Measurements from ENCODE around the gene DYNLT2B.

Gene DYNLT2B

DNA sequence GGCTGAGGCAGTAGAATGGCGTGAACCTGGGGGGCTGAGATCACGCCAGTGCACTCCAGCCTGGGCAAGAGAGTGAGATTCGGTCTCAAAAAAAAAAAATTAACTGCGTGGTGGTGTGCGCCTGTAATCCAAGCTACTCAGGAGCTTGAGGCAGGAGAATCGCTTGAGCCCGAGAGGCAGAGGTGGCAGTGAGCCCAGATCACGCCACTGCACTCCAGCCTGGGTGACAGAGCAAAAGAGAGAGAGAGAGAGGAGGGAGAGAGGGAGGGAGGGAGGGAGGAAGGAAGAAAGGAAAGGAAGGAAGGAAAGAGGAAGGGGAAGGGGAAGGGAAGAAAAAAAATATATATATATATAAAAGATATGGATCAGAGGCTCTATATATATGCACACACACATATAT, 14.1 kb upstream of the DYNLT2B start:
- peaks cover 0 to 3% of the 10 kb centered on the region in 2 donors for H3K9me3 ChIP-seq (replicated peaks in 1 of 2; ENCODE audit: control insufficient read depth in 2 of 2, insufficient read depth in 1 of 2, low read depth in 1 of 2, low read length in 2 of 2)
- no peak overlapping the region for H2BK15ac ChIP-seq (ENCODE audit: low read length)
- H2BK120ac ChIP-seq (ENCODE audit: low read depth, low read length): no peak overlapping the region
- H3K36me3 ChIP-seq (replicated peaks in 1 of 2; ENCODE audit: control insufficient read depth in 2 of 2, insufficient read depth in 2 of 2, low read length in 2 of 2): no peaks in the 10 kb centered on the region
- H3K9ac ChIP-seq (ENCODE audit: low read depth, low read length, poor library complexity): no peak overlapping the region
- no peak overlapping the region for H2BK5ac ChIP-seq (ENCODE audit: low read length)
- no peak overlapping the region for H2AK5ac ChIP-seq (ENCODE audit: low read depth, low read length)
- no peak overlapping the region for H2AFZ ChIP-seq (ENCODE audit: low read length)
- no peaks in the 10 kb centered on the region for H3K27me3 ChIP-seq (ENCODE audit: control insufficient read depth in 3 of 3, insufficient read depth in 3 of 3, low read depth in 1 of 3, low read length in 3 of 3)
- no peak overlapping the region for H3K14ac ChIP-seq (ENCODE audit: low read length)
- no peak overlapping the region for H4K8ac ChIP-seq (ENCODE audit: low read depth, low read length)
- H3K18ac ChIP-seq (ENCODE audit: low read length): no peak overlapping the region
- H2BK12ac ChIP-seq (ENCODE audit: low read length): no peak overlapping the region
- WGBS, 2 donors (ENCODE audit: extremely low coverage in 2 of 2, insufficient read length in 2 of 2, insufficient replicate concordance in 1 of 2): no CpG with 5 or more reads among the region's 8 CpGs
- DNase-seq (ENCODE audit: low spot score): no peak
- H3K27ac ChIP-seq (replicated peaks; ENCODE audit: low read length): no peak overlapping the region
- H3K23ac ChIP-seq (ENCODE audit: low read depth, low read length, poor library complexity): no peak overlapping the region
- H3K4me1 ChIP-seq (ENCODE audit: control insufficient read depth in 2 of 2, insufficient read depth in 1 of 2, low read depth in 1 of 2, low read length in 2 of 2): peaks cover 3 to 4% of the 10 kb centered on the region in 2 donors
- H3K4ac ChIP-seq (ENCODE audit: low read length): no peak overlapping the region
- no peaks in the 10 kb centered on the region for H3K79me1 ChIP-seq (ENCODE audit: low read depth, low read length)
- no peak overlapping the region for H4K91ac ChIP-seq (ENCODE audit: low read depth, low read length, poor library complexity)
- no peak overlapping the region for H3K4me2 ChIP-seq (ENCODE audit: insufficient read depth, low read length, poor library complexity, severe bottlenecking)
- no peak overlapping the region for H3K4me3 ChIP-seq (ENCODE audit: low read length in 2 of 2)

DNA sequence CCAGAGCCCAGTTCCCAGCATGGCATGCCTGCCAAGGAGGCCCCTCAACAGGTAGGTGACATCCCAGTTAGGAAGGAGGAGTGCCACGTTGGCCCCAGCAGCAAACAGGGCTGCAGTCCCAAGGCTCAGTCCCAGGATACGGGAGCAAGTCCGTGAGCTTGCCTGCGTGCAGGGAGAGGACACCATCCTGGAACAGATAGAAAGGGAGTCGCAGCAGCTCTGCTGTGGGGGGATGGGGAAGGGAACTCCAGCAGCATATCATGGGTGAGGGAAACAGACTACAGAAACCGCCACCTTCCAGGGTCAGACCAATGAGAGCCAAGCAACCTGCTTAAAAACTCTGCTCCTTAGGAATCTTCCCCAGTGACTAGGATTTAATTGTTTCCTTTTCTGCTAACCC, 9.4 kb upstream of the DYNLT2B start:
- no peaks in the 10 kb centered on the region for H3K9me3 ChIP-seq (replicated peaks in 1 of 2; ENCODE audit: control insufficient read depth in 2 of 2, insufficient read depth in 1 of 2, low read depth in 1 of 2, low read length in 2 of 2)
- H3K9ac ChIP-seq (ENCODE audit: low read depth, low read length, poor library complexity): no peak overlapping the region
- H2BK120ac ChIP-seq (ENCODE audit: low read depth, low read length): peak overlapping the region; percentile 47
- no peak overlapping the region for H2AK5ac ChIP-seq (ENCODE audit: low read depth, low read length)
- no peaks in the 10 kb centered on the region for H3K79me1 ChIP-seq (ENCODE audit: low read depth, low read length)
- no peak overlapping the region for H3K27ac ChIP-seq (replicated peaks; ENCODE audit: low read length)
- no peak overlapping the region for H3K18ac ChIP-seq (ENCODE audit: low read length)
- H3K4me2 ChIP-seq (ENCODE audit: insufficient read depth, low read length, poor library complexity, severe bottlenecking): no peak overlapping the region
- H3K4me1 ChIP-seq (ENCODE audit: control insufficient read depth in 2 of 2, insufficient read depth in 1 of 2, low read depth in 1 of 2, low read length in 2 of 2): peaks cover 3 to 4% of the 10 kb centered on the region in 2 donors
- no peak overlapping the region for H4K8ac ChIP-seq (ENCODE audit: low read depth, low read length)
- H3K27me3 ChIP-seq (ENCODE audit: control insufficient read depth in 3 of 3, insufficient read depth in 3 of 3, low read depth in 1 of 3, low read length in 3 of 3): no peaks in the 10 kb centered on the region
- no peaks in the 10 kb centered on the region for H3K36me3 ChIP-seq (replicated peaks in 1 of 2; ENCODE audit: control insufficient read depth in 2 of 2, insufficient read depth in 2 of 2, low read length in 2 of 2)
- no peak overlapping the region for H4K91ac ChIP-seq (ENCODE audit: low read depth, low read length, poor library complexity)
- no peak overlapping the region for H2BK12ac ChIP-seq (ENCODE audit: low read length)
- WGBS, 2 donors (ENCODE audit: extremely low coverage in 2 of 2, insufficient read length in 2 of 2, insufficient replicate concordance in 1 of 2): no CpG with 5 or more reads among the region's 6 CpGs
- peak overlapping the region; percentile 8 for H3K23ac ChIP-seq (ENCODE audit: low read depth, low read length, poor library complexity)
- H3K4me3 ChIP-seq (ENCODE audit: low read length in 2 of 2): no peak overlapping the region
- H2BK5ac ChIP-seq (ENCODE audit: low read length): no peak overlapping the region
- peak overlapping the region; percentile 57 for H2AFZ ChIP-seq (ENCODE audit: low read length)
- no peak overlapping the region for H3K4ac ChIP-seq (ENCODE audit: low read length)
- H2BK15ac ChIP-seq (ENCODE audit: low read length): no peak overlapping the region
- no peak overlapping the region for H3K14ac ChIP-seq (ENCODE audit: low read length)
- DNase-seq (ENCODE audit: low spot score): no peak

DNA sequence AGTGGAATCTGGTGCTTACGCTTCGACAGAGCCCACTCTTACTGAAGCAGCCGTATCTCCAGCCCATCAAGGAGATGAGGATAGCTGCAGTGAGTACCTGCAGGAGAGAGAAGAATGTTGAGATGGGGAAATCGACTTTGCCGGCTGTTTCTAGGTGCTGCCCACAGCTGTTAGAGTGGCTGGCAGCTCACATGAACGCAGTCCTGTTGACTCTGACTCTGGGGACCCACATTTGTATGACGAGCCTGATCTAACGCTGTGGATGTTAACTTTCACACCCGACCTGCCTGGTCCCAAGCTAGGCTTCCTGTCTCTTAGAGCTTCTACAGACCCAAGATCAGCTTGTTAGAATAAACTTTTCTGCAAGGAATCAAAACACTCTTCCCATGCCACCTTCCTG, 8.9 kb upstream of the DYNLT2B start:
- Histone ChIP-seq H3K4me1 (ENCODE audit: control insufficient read depth in 2 of 2, insufficient read depth in 1 of 2, low read depth in 1 of 2, low read length in 2 of 2) (peaks cover 3 to 4% of the 10 kb centered on the region in 2 donors), H3K4ac (ENCODE audit: low read length) (no peak overlapping the region), H2BK15ac (ENCODE audit: low read length) (no peak overlapping the region), H3K36me3 (replicated peaks in 1 of 2; ENCODE audit: control insufficient read depth in 2 of 2, insufficient read depth in 2 of 2, low read length in 2 of 2) (no peaks in the 10 kb centered on the region), H3K4me3 (ENCODE audit: low read length in 2 of 2) (no peak overlapping the region), H4K91ac (ENCODE audit: low read depth, low read length, poor library complexity) (no peak overlapping the region), H3K14ac (ENCODE audit: low read length) (no peak overlapping the region), H3K18ac (ENCODE audit: low read length) (no peak overlapping the region), H4K8ac (ENCODE audit: low read depth, low read length) (no peak overlapping the region), H3K23ac (ENCODE audit: low read depth, low read length, poor library complexity) (no peak overlapping the region), H2BK5ac (ENCODE audit: low read length) (no peak overlapping the region), H3K27ac (replicated peaks; ENCODE audit: low read length) (no peak overlapping the region), H3K9me3 (replicated peaks in 1 of 2; ENCODE audit: control insufficient read depth in 2 of 2, insufficient read depth in 1 of 2, low read depth in 1 of 2, low read length in 2 of 2) (no peaks in the 10 kb centered on the region), H2AFZ (ENCODE audit: low read length) (peak overlapping the region; percentile 57), H2BK120ac (ENCODE audit: low read depth, low read length) (peak overlapping the region; percentile 47), H3K9ac (ENCODE audit: low read depth, low read length, poor library complexity) (no peak overlapping the region), H3K27me3 (ENCODE audit: control insufficient read depth in 3 of 3, insufficient read depth in 3 of 3, low read depth in 1 of 3, low read length in 3 of 3) (no peaks in the 10 kb centered on the region), H3K4me2 (ENCODE audit: insufficient read depth, low read length, poor library complexity, severe bottlenecking) (no peak overlapping the region), H2BK12ac (ENCODE audit: low read length) (no peak overlapping the region), H2AK5ac (ENCODE audit: low read depth, low read length) (no peak overlapping the region), H3K79me1 (ENCODE audit: low read depth, low read length) (no peaks in the 10 kb centered on the region)
- no peak for DNase-seq (ENCODE audit: low spot score)
- no CpG with 5 or more reads among the region's 9 CpGs for WGBS, 2 donors (ENCODE audit: extremely low coverage in 2 of 2, insufficient read length in 2 of 2, insufficient replicate concordance in 1 of 2)

DNA sequence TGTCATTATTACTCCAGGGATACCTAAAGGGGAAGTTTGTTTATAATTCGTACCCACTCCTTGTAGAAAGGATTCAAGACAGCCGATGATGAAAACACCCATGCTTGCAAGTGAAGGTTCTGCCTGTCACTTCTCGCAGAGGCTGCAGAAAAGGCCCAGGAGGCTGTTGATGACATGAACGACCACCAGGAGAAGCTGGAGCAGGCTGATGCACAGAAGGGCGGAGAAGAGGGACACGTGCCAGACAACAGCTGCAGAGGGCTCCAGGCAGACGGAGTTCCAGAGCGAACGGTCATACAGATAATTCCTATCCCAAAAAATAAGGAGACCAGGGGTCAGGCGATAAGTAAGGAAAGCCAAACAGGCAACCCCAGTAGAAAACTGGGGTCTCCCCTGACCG, 5.7 kb upstream of the DYNLT2B start:
- no peaks in the 10 kb centered on the region for H3K36me3 ChIP-seq (replicated peaks in 1 of 2; ENCODE audit: control insufficient read depth in 2 of 2, insufficient read depth in 2 of 2, low read length in 2 of 2)
- no peak overlapping the region for H2BK12ac ChIP-seq (ENCODE audit: low read length)
- no peaks in the 10 kb centered on the region for H3K27me3 ChIP-seq (ENCODE audit: control insufficient read depth in 3 of 3, insufficient read depth in 3 of 3, low read depth in 1 of 3, low read length in 3 of 3)
- no peak overlapping the region for H2BK15ac ChIP-seq (ENCODE audit: low read length)
- peaks cover 3 to 4% of the 10 kb centered on the region in 2 donors for H3K4me1 ChIP-seq (ENCODE audit: control insufficient read depth in 2 of 2, insufficient read depth in 1 of 2, low read depth in 1 of 2, low read length in 2 of 2)
- no peak overlapping the region for H3K4me3 ChIP-seq (ENCODE audit: low read length in 2 of 2)
- H3K23ac ChIP-seq (ENCODE audit: low read depth, low read length, poor library complexity): no peak overlapping the region
- H2BK120ac ChIP-seq (ENCODE audit: low read depth, low read length): no peak overlapping the region
- no peak overlapping the region for H4K91ac ChIP-seq (ENCODE audit: low read depth, low read length, poor library complexity)
- H2BK5ac ChIP-seq (ENCODE audit: low read length): no peak overlapping the region
- H3K9ac ChIP-seq (ENCODE audit: low read depth, low read length, poor library complexity): no peak overlapping the region
- no peak overlapping the region for H3K4me2 ChIP-seq (ENCODE audit: insufficient read depth, low read length, poor library complexity, severe bottlenecking)
- DNase-seq (ENCODE audit: low spot score): peak; percentile 12
- WGBS, 2 donors (ENCODE audit: extremely low coverage in 2 of 2, insufficient read length in 2 of 2, insufficient replicate concordance in 1 of 2): no CpG with 5 or more reads among the region's 11 CpGs
- H3K27ac ChIP-seq (replicated peaks; ENCODE audit: low read length): no peak overlapping the region
- H3K18ac ChIP-seq (ENCODE audit: low read length): no peak overlapping the region
- no peak overlapping the region for H3K4ac ChIP-seq (ENCODE audit: low read length)
- H3K79me1 ChIP-seq (ENCODE audit: low read depth, low read length): no peaks in the 10 kb centered on the region
- H3K9me3 ChIP-seq (replicated peaks in 1 of 2; ENCODE audit: control insufficient read depth in 2 of 2, insufficient read depth in 1 of 2, low read depth in 1 of 2, low read length in 2 of 2): peaks cover 0 to 2% of the 10 kb centered on the region in 2 donors
- no peak overlapping the region for H2AFZ ChIP-seq (ENCODE audit: low read length)
- H4K8ac ChIP-seq (ENCODE audit: low read depth, low read length): no peak overlapping the region
- no peak overlapping the region for H3K14ac ChIP-seq (ENCODE audit: low read length)
- no peak overlapping the region for H2AK5ac ChIP-seq (ENCODE audit: low read depth, low read length)
